AG04449 (cell line): Measurements from ENCODE around the gene ANO4.

ENCODE experiments used
- CTCF ChIA-PET: fragments of 350-600 bp; formaldehyde crosslinking; extraction: SDS; loops from one replicate; lab custom pipeline; 2021; ENCODE audit warnings: antibody characterized with exemption; lab: Yijun Ruan, JAX
- POLR2A ChIA-PET: fragments of 400-600, 350-600 bp; formaldehyde crosslinking; extraction: SDS; loops from one replicate; lab custom pipeline; 2020; ENCODE audit warnings: antibody characterized with exemption, inconsistent platforms; lab: Yijun Ruan, JAX
- DNase-seq: peaks from one replicate; pipeline ENCODE4 v3.0.0-alpha.2; 2010; ENCODE audit warnings: low read depth, low spot score
- H3K4me3 ChIP-seq: 2 replicates; pipeline ENCODE4 v1.5.1; 2011; ENCODE audit warnings: low read depth, mild to moderate bottlenecking, control low read depth, low read length
- TF ChIP-seq, protein P1 (sequence below): IDR thresholded peaks from one replicate; pipeline ENCODE4 v1.5.1; 2011; ENCODE audit warnings: mild to moderate bottlenecking, moderate library complexity, low read length, control low read depth, inconsistent platforms; ENCODE audit not compliant: insufficient read depth; ENCODE audit errors: missing control alignments

The ANO4 gene

GRCh38 chr12:100793182-100793581, 1.4 kb upstream of the ANO4 start:
- ChIA-PET CTCF (no interaction called here), POLR2A (no interaction called here)
- peak; percentile 3 for DNase-seq
- H3K4me3 ChIP-seq = no peak overlapping the region
- TF ChIP-seq, protein P1, sequence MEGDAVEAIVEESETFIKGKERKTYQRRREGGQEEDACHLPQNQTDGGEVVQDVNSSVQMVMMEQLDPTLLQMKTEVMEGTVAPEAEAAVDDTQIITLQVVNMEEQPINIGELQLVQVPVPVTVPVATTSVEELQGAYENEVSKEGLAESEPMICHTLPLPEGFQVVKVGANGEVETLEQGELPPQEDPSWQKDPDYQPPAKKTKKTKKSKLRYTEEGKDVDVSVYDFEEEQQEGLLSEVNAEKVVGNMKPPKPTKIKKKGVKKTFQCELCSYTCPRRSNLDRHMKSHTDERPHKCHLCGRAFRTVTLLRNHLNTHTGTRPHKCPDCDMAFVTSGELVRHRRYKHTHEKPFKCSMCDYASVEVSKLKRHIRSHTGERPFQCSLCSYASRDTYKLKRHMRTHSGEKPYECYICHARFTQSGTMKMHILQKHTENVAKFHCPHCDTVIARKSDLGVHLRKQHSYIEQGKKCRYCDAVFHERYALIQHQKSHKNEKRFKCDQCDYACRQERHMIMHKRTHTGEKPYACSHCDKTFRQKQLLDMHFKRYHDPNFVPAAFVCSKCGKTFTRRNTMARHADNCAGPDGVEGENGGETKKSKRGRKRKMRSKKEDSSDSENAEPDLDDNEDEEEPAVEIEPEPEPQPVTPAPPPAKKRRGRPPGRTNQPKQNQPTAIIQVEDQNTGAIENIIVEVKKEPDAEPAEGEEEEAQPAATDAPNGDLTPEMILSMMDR = no peak

DNA sequence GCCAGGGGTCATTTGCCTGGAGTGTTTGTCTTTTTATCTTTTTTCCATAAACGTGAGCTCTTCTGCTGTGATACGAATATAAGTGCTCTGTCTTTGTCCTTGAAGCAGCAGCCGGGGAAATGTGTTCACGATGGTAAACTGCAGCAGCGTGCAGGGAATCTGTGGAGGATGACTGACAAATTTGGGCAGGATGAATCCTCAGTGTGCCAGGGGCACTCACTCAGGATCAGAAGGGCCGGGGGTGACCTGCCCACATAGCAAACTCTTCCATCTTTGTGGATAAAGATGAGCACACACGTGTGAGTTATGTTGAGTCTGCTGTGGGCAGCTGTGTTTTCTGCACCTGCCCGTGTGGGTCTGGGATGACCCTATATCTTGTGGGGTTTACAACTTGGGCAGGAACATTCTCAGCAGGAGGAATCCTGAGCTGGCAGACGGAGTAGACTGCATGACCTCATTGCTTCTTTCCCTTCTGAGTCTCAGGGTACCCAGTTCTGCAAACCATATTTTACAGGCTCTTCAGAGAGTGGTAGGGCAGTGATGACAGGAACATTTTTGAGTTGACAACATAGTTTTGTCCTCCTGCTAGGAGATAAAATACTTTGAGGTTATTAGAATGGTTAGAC, 711 bp downstream of the ANO4 start:
- H3K4me3 ChIP-seq = peak overlapping the region; percentile 10; the same call in 1 of the 2 replicates
- ChIA-PET POLR2A (no interaction called here), CTCF (no interaction called here)
- TF ChIP-seq, protein P1 = no peak
- no peak for DNase-seq

DNA sequence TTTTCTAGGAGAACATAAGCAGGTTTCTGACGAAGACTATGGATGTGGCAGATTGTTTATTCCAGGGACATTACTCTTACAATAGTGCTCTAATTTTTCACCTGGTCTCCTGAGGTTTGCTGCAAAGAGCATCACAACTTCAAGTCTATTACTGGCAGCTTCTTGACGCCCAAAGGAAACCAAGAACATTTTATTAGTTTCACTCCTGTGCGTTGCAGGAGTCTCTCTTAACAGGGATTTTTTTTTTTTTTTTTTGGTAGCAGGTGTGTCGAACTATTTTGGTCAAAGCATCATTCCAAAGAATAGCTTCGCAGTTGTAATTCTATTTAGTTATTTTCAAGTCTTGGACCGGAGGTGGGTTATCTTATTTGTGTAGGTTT, 1.2 kb downstream of the ANO4 start:
- ChIA-PET CTCF (no interaction called here), POLR2A (no interaction called here)
- TF ChIP-seq, protein P1 = no peak
- H3K4me3 ChIP-seq = no peak overlapping the region
- no peak for DNase-seq

DNA sequence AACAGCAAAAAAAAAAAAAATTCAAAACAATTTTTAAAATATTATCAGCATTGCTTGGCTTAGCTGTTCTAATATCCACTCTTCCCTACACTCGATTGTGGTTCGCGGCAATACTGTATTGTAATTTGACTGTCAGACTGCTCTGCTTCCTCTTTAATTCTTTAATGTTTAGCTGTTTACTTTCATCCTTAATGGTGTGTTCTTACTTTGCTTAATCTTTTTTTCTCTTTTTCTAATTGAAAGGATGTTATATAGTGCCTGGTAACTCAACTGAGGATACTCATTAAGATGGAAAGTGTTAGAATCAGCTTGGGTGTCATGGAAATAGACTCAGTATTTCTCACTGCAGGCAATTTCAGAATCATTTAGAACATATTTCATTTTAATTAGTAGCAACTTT, 2.0 kb downstream of the ANO4 start:
- ChIA-PET POLR2A (no interaction called here), CTCF (no interaction called here)
- H3K4me3 ChIP-seq = no peak overlapping the region
- DNase-seq = no peak
- TF ChIP-seq, protein P1 = no peak

DNA sequence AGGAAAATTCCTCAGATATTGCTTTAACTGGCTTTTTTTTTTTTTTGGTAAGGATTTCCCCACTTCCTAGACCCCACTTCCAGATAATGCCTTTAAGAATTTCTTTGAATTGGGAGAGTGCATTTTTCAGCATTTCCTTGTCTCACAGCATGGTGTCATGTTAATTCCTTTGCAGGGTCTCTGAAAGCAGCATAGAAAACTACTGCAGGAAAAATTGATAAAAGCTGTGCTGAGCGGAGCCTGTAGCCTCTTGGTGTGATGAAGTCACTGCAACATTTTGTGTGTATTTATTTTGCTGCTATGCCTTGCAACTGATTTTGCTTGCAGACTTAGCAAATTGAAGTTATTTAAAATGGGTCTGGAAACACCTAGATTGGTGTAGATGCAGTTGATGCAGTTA, 2.7 kb downstream of the ANO4 start:
- ChIA-PET CTCF (no interaction called here), POLR2A (no interaction called here)
- TF ChIP-seq, protein P1 = no peak
- H3K4me3 ChIP-seq = no peak overlapping the region
- no peak for DNase-seq

GRCh38 chr12:100797786-100798185, 3.2 kb downstream of the ANO4 start:
- CTCF ChIA-PET = no interaction called here
- no peak for DNase-seq
- no peak overlapping the region for H3K4me3 ChIP-seq
- TF ChIP-seq, protein P1 = no peak
- POLR2A ChIA-PET = no interaction called here
